Suprapubic skin (tissue), 4 donors: ENCODE measurements around the gene SLC4A8. TPM values are rescaled to one million over a fixed set of nuclear protein-coding genes. Genes with fewer than 3 reads are reported as not detected.

Source experiments
- DNase-seq, 2 donors: peaks; one replicate each; pipeline ENCODE4 v3.0.0-alpha.2; 2019; ENCODE audit warnings: low spot score in 2 of 2
- H3K27ac ChIP-seq: fragments of 200-600 bp; sonication (generic); one replicate; pipeline ENCODE4 v1.5.1; 2019
- H3K27me3 ChIP-seq: fragments of 200-600 bp; sonication (generic); one replicate; pipeline ENCODE4 v1.5.1; 2019
- H3K36me3 ChIP-seq: fragments of 200-600 bp; sonication (generic); one replicate; pipeline ENCODE4 v1.5.1; 2019
- H3K4me1 ChIP-seq: fragments of 200-600 bp; sonication (generic); one replicate; pipeline ENCODE4 v1.5.1; 2019
- H3K4me3 ChIP-seq: fragments of 200-600 bp; sonication (generic); one replicate; pipeline ENCODE4 v1.5.1; 2019; ENCODE audit warnings: mild to moderate bottlenecking
- H3K9me3 ChIP-seq: fragments of 200-600 bp; sonication (generic); one replicate; pipeline ENCODE4 v1.5.1; 2019
- CTCF ChIP-seq, 2 donors: fragments of 200-600 bp in 1 of 2; fragments of 450-650 bp in 1 of 2; sonication (generic) in 1 of 2; IDR thresholded peaks; one replicate each; pipeline ENCODE4 v1.5.1; 2016 to 2019; ENCODE audit warnings: antibody characterized with exemption in 2 of 2, mild to moderate bottlenecking in 1 of 2, moderate library complexity in 1 of 2
- EP300 ChIP-seq: sonication (generic); formaldehyde crosslinking; IDR thresholded peaks from one replicate; pipeline ENCODE4 v1.6.1; 2017; ENCODE audit warnings: antibody characterized with exemption
- POLR2A ChIP-seq, 2 donors: fragments of 450-650 bp; IDR thresholded peaks; one replicate each; pipeline ENCODE4 v1.6.1; 2017; ENCODE audit warnings: antibody characterized with exemption in 2 of 2, mild to moderate bottlenecking in 2 of 2, moderate library complexity in 2 of 2
- POLR2AphosphoS5 ChIP-seq, 3 donors: sonication (generic); formaldehyde crosslinking; IDR thresholded peaks; one replicate each; pipeline ENCODE4 v1.6.1; 2017; ENCODE audit warnings: antibody characterized with exemption in 3 of 3
- WGBS: methylation state at CpG from one replicate; pipeline ENCODE4 v1.1.5; 2018; 5-methylcytosine and 5-hydroxymethylcytosine counted together
- total RNA-seq, 4 donors: library from RNA; depleted of rRNA; stranded (reverse); fragments of >200 nt; gene quantifications; one replicate each; pipeline ENCODE4 v1.1.0, GENCODE V29; 2016

The SLC4A8 gene
- total RNA-seq, 4 donors from 2014 or later = 1.1 to 2.2 TPM; not detected in 2

DNA sequence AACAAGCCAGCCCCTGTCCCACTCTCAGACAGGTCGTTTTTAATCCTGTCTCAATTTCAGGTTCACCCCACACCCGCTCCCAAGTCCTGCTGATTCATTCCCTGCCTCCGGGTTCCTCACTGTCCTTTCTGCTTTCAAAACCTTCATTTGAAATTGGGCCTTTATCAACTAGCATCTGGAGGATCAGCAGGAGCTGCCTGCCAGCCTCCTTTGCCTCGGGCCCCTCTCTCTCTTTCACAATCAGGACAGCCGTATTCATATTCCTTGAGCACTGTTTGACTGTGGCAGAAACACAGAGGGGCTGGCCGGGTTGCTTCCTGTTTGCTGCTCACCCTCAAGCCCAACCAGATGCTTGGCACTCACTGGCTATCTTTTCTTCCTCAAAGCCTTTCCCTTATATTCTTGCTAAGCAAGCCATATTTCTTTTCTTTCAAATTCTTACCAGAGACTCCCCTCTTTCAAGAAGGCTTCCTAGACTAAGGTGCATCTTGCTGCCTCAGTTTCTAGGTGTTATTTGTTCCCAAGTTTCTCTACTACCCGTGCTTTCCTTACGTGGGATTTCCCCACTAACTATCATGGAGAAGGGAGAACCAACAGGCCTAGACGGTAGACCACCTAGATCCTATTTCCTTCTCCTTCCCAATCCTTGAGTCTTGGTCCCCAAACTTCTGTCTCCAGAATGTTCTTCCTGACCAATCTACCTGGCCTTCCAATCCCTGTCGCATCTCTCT is 36.4 kb upstream of the SLC4A8 start:
- Histone ChIP-seq H3K27me3 (peaks cover 4% of the 10 kb centered on the region), H3K9me3 (no peaks in the 10 kb centered on the region), H3K27ac (no peak overlapping the region), H3K36me3 (no peaks in the 10 kb centered on the region), H3K4me3 (no peak overlapping the region), H3K4me1 (peaks cover 50% of the 10 kb centered on the region)
- no peak for DNase-seq
- TF ChIP-seq POLR2AphosphoS5 (IDR thresholded peaks at IDR 0.05) = no peak
- TF ChIP-seq CTCF (IDR thresholded peaks at IDR 0.05) = no peak
- TF ChIP-seq POLR2A (IDR thresholded peaks at IDR 0.05) = no peak
- no peak for TF ChIP-seq EP300
- 38% methylated on average over 10 of the region's 10 CpGs for WGBS

GRCh38 chr12:51388846-51389245 is 35.8 kb upstream of the SLC4A8 start:
- no peak for TF ChIP-seq EP300
- TF ChIP-seq POLR2AphosphoS5 (IDR thresholded peaks at IDR 0.05) = no peak
- TF ChIP-seq POLR2A (IDR thresholded peaks at IDR 0.05) = no peak
- TF ChIP-seq CTCF (IDR thresholded peaks at IDR 0.05) = no peak
- Histone ChIP-seq H3K36me3 (no peaks in the 10 kb centered on the region), H3K27me3 (peaks cover 4% of the 10 kb centered on the region), H3K4me3 (no peak overlapping the region), H3K4me1 (peaks cover 53% of the 10 kb centered on the region), H3K9me3 (no peaks in the 10 kb centered on the region), H3K27ac (no peak overlapping the region)
- WGBS = 74% methylated on average over 5 of the region's 5 CpGs
- DNase-seq = no peak

- no peaks in the 10 kb centered on the region for H3K36me3 ChIP-seq
- TF ChIP-seq POLR2A (IDR thresholded peaks at IDR 0.05) (no peak), POLR2AphosphoS5 (IDR thresholded peaks at IDR 0.05) (no peak), EP300 (no peak), CTCF (IDR thresholded peaks at IDR 0.05) (no peak)
- no peak for DNase-seq
- 63% methylated on average over 2 of the region's 2 CpGs for WGBS
- no peaks in the 10 kb centered on the region for H3K9me3 ChIP-seq
- H3K27ac ChIP-seq = no peak overlapping the region
- peaks cover 4% of the 10 kb centered on the region for H3K27me3 ChIP-seq
- H3K4me1 ChIP-seq = peaks cover 54% of the 10 kb centered on the region
- H3K4me3 ChIP-seq = no peak overlapping the region
These were observed 35.2 kb upstream of the SLC4A8 start for GRCh38 chr12:51389302-51389999.

DNA sequence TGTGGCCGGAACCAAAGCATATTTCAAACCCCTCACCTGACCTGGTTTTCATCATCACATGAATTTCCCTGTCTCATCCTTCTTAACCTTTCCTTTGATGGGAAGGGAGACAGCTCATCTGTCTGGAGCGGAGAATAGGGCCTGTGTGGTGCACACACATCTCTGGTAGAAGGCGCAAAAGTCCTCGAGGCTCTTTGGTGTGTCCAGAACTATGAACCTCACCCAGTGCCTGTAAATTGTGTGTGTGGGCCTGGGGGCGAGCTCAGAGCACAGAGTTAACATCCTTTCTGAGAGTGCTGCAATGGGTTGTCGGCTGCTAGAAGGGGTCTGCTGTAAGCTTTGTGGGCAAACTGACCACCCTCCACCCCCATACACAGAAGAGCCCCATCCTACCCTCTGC is 34.2 kb upstream of the SLC4A8 start:
- no peak for TF ChIP-seq EP300
- no peak for TF ChIP-seq POLR2A (IDR thresholded peaks at IDR 0.05)
- TF ChIP-seq CTCF (IDR thresholded peaks at IDR 0.05) = no peak
- no peak for TF ChIP-seq POLR2AphosphoS5 (IDR thresholded peaks at IDR 0.05)
- H3K4me1 ChIP-seq = peaks cover 54% of the 10 kb centered on the region
- H3K27ac ChIP-seq = no peak overlapping the region
- no peaks in the 10 kb centered on the region for H3K9me3 ChIP-seq
- DNase-seq = no peak
- no peak overlapping the region for H3K4me3 ChIP-seq
- peaks cover 4% of the 10 kb centered on the region for H3K27me3 ChIP-seq
- WGBS = 62% methylated on average over 6 of the region's 6 CpGs
- H3K36me3 ChIP-seq = no peaks in the 10 kb centered on the region

DNA sequence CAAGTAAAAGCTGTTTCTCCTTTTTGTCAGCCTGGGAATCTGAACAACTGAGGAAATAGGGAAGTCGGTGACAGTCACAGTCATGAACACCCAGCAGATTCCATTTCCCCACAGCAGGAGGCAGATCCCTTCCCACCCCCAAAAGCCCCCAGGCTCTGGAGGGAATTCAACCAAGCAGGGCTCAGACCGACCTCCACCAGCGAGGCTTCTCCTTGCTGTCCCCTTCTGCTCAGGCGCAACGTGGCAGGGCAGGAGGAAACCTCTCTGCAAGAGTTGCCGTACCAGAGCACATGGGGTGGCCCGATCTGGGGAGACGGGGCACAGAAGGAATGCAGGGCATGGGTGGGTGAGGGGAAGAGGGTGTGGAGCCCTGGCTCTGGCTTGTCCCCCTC is 33.7 kb upstream of the SLC4A8 start:
- TF ChIP-seq CTCF (IDR thresholded peaks at IDR 0.05) (no peak), POLR2AphosphoS5 (IDR thresholded peaks at IDR 0.05) (no peak), EP300 (no peak), POLR2A (IDR thresholded peaks at IDR 0.05) (no peak)
- peak overlapping the region; percentile 54 for H3K27ac ChIP-seq
- 5% methylated on average over 8 of the region's 8 CpGs for WGBS
- H3K4me3 ChIP-seq = peak overlapping the region; percentile 75
- peaks cover 54% of the 10 kb centered on the region for H3K4me1 ChIP-seq
- H3K9me3 ChIP-seq = no peaks in the 10 kb centered on the region
- peak in 1 of 2 donors; percentile 74 for DNase-seq
- H3K27me3 ChIP-seq = peaks cover 4% of the 10 kb centered on the region
- no peaks in the 10 kb centered on the region for H3K36me3 ChIP-seq
